8988T (cell line): Measurements from ENCODE around the gene ZFP69.

Experiments used
- DNase-seq: peaks from one replicate; pipeline ENCODE4 v3.0.0; 2011

Gene ZFP69

GRCh38 chr1:40508375-40509341 is 31.6 kb downstream of the ZFP69 start, which contains the start of gene EXO5:
EXO5 (plus strand) TSS chr1:40508767; CDS start chr1:40514545, 5,778 bp downstream.
- peak; percentile 17 for DNase-seq

- no peak for DNase-seq
Measured at GRCh38 chr1:40519517-40519916, 42.4 kb downstream of the ZFP69 start.

DNA sequence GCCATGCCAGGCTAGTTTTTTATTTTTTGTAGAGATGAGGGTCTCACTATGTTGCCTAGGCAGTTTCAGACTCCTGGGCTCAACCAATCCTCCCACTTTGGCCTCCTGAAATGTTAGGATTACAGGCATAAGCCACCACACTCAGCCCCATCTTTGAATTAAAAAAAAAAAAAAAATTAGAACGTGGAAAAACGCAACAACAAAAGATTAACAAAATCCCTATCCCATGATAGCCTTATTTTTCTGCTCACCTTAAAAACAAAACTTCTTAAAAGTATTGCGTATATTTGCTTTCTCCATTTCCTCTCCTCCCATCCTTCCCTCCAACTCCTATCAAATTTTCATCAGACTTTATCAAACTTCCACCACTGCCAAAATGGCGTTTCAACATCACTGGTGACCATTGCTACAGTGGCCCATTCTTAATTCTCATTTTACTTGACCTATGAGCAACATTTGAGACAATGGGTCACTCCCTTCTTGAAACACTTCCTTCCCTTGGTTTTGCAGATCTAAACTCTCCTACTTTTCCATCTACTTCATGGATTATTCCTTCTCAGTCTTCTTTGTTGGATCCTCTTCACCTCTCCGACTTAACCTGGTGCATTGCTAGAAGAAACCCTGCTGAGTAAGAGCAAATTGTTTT is 53.8 kb downstream of the ZFP69 start:
- DNase-seq: no peak

- DNase-seq: peak; percentile 43
Measured at GRCh38 chr1:40531381-40532061, 54.4 kb downstream of the ZFP69 start, which contains the start of gene ZNF684. ZNF684 (plus strand) TSS chr1:40531637; CDS start chr1:40533167, 1,530 bp downstream.

DNA sequence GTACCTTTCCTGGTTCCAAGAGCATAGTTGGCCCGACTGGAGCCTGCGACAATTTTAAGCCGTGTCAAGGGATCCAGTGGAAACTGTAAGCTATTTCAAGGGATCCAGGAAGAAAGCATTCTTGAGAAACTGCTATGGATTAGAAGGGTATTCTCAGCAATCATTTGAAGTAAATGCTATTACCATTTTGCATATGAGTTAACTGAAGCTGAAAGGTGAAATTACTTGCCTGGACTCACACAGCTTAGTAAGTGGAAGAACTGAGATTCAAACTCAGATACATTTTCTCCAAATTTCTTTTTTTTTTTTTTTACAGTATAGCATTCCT is 54.9 kb downstream of the ZFP69 start:
- no peak for DNase-seq

DNA sequence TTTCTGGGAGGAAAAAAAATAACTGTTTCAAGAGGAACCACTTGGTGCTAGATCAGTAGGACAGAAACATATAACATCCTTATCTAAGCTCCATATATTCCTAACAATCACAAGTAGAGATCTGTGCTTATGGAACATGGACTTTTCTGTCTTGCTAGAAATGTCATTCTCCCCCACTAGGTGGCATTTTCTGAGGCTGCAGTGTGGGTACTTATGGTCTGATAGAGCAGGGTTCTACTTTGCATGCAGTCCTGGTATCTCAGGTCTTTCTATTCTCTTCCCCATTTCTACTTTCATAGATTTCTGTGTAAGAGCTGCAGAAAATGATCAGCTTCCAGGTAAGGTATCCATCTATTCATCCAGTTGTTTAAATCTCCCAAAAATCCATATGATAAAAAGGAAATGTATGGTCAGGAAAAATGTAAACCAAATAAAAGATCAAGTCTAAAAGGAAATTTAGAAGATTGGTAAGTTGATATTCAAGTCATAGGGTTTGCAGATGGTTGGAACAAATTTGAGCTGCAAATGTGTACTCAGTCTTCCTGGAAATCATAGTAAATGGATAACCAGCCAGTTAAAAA is 55.8 kb downstream of the ZFP69 start:
- peak; percentile 20 for DNase-seq

DNA sequence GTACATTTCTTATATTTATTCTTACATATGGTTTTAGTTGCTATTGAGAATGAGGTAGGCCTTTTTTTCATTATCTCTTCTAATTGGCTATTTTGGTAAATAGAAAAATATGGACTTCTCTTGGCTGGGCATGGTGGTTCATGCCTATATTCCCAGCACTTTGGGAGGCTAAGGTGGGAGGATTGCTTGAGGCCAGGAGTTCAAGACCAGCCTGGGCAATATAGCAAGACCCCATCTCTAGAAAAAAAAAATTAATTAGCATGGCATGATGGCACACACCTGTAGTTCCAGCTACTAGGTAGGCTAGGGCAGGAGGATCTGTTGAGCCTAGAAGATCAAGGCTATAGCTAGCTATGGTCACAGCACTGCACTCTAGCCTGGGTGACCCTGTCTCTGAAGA is 57.5 kb downstream of the ZFP69 start:
- no peak for DNase-seq

DNA sequence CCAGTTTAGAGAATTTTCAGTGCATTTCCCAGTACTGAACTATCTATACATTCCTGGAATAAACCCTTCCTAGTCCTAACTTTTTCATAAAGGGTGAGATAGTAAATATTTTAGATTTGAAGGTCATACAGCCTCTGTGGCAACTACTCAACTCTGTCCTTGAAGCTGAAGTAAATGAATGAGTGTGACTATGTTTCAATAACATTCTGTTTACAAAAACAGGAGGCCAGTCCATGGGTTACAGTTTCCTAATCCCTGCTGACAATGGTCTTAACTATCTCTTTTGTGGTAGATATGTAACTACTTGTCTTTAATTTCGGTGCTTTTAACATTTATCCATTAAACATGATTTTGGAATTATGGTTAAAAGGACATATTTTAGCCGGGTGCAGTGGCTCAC is 58.6 kb downstream of the ZFP69 start:
- DNase-seq: no peak

- DNase-seq: no peak
Measured at GRCh38 chr1:40539338-40539737, 62.2 kb downstream of the ZFP69 start.
